ENCODE results near the gene CHRNA7.

DNA sequence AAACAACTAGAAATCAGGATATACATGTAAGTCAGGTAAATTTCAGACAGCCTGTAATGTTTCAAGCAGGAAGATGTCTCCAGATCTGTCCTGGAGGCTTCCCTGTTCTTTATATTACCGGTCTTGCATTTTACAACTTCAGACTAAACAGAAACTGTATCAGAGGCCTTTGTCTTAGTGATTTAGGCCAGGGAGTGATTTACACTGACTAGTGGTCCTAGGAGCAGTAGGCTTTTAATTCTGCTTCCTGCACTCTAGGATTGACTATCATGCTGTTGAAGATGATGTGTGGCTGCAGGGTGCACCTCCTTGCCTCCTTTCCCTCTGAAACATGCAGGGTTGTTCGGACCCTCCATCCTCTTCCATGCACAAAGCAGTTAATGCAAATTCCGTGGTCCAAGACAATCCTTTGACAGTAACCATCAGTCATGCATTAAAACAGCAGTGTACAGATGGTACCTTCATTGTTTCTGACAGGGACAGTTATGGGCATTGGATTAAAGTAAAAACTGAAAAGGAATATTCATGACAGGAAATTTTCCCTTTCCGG, 27.6 kb downstream of the CHRNA7 start:
- TF ChIP-seq CTCF (IDR thresholded peaks at IDR 0.05) (no peak), POLR2A (IDR thresholded peaks at IDR 0.05) (no peak)
